Small intestine (tissue), 7 donors: ENCODE measurements around the gene CPSF7. TPM values are rescaled to one million over a fixed set of nuclear protein-coding genes. Genes with fewer than 3 reads are reported as not detected.

Experiments used
- DNase-seq, 2 donors: peaks; one replicate each; pipeline versions ENCODE4 v3.0.0 to v3.0.0-alpha.2; 2013
- FAIRE-seq: peaks from 2 replicates; lab custom pipeline; 2012; peaks lifted over from hg19 to GRCh38; lab: Jason Lieb, UNC
- H3K27ac ChIP-seq, 3 donors: one replicate each; pipeline ENCODE4 v1.5.1; 2013; ENCODE audit warnings: low read length in 2 of 3, mild to moderate bottlenecking in 2 of 3, control low read depth in 1 of 3, inconsistent platforms in 1 of 3, low read depth in 1 of 3, moderate library complexity in 1 of 3
- H3K27me3 ChIP-seq, 3 donors: one replicate each; pipeline ENCODE4 v1.6.1; 2013; ENCODE audit warnings: low read length in 3 of 3, inconsistent platforms in 1 of 3; ENCODE audit not compliant: control insufficient read depth in 3 of 3, insufficient read depth in 3 of 3
- H3K36me3 ChIP-seq, 3 donors: one replicate each; pipeline ENCODE4 v1.6.1; 2013; ENCODE audit warnings: low read length in 3 of 3, inconsistent platforms in 1 of 3, low read depth in 1 of 3, mild to moderate bottlenecking in 1 of 3, moderate library complexity in 1 of 3; ENCODE audit not compliant: control insufficient read depth in 3 of 3, insufficient read depth in 2 of 3
- H3K4me1 ChIP-seq, 3 donors: one replicate each; pipeline ENCODE4 v1.6.1; 2013; ENCODE audit warnings: low read length in 2 of 3, inconsistent platforms in 1 of 3, low read depth in 1 of 3, mild to moderate bottlenecking in 1 of 3, moderate library complexity in 1 of 3; ENCODE audit not compliant: control insufficient read depth in 3 of 3, insufficient read depth in 2 of 3
- H3K4me3 ChIP-seq, 3 donors: one replicate each; pipeline ENCODE4 v1.5.1; 2013; ENCODE audit warnings: low read length in 3 of 3, control low read depth in 1 of 3, inconsistent platforms in 1 of 3, low read depth in 1 of 3, mild to moderate bottlenecking in 1 of 3, moderate library complexity in 1 of 3
- H3K9me3 ChIP-seq, 2 donors: one replicate each; pipeline ENCODE4 v1.6.1; 2013; ENCODE audit warnings: low read depth in 1 of 2, low read length in 1 of 2; ENCODE audit not compliant: control insufficient read depth in 2 of 2, insufficient read depth in 1 of 2
- WGBS, 3 donors: extraction: QIAGEN DNeasy Blood & Tissue Kit; methylation state at CpG; one replicate each; pipeline ENCODE4 v1.1.7; 2013; 5-methylcytosine and 5-hydroxymethylcytosine counted together
- polyA plus RNA-seq, 4 donors: library from polyadenylated mRNA; stranded (reverse) in 3 of 4; unstranded in 1 of 4; fragments of 200-250 nt in 3 of 4; fragments of 120-200 nt in 1 of 4; gene quantifications; one replicate each; pipeline versions ENCODE4 v1.2.1 to v1.2.3, GENCODE V29; 2013
- donor health status: healthy with polysubstance abuse.
- donor health status: control.
- donor health status: control.
- donor health status: Bipolar disorder and iron deficiency.
- donor health status: healthy.

Gene CPSF7
- polyA plus RNA-seq, 4 donors: 30.3 to 91.3 (median 47.7) TPM

DNA sequence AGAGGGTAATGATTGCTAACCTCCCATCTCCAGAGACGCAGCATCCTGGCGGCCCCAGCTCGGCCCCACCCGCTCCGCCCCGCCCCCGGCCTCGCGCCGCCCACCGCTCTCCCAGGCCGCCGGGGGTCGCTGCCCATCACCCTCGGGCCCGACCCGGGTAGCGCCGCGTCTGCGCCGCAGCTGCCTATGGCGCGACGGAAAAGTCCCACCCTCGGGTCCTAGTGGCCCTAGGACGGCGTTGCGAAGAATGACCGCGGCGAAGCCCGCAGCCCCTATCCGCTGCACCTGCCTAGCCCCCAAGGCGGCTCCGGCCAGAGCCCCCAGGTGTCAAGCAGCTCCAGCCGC lies 457 bp downstream of the CPSF7 start:
- no peaks in the 10 kb centered on the region for H3K9me3 ChIP-seq
- peaks cover 2 to 12% (median 3%) of the 10 kb centered on the region in 3 donors for H3K4me1 ChIP-seq
- 0 to 1% (median 0%) methylated on average over 24 to 37 of the region's 37 CpGs for WGBS, 3 donors
- peaks cover 8 to 32% (median 13%) of the 10 kb centered on the region in 3 donors for H3K36me3 ChIP-seq
- no peaks in the 10 kb centered on the region for H3K27me3 ChIP-seq
- peak overlapping the region; percentile 89 to 98 (median 93) for H3K27ac ChIP-seq
- DNase-seq (peak in 1 of 2 donors; percentile 32), FAIRE-seq (no peak)
- peak overlapping the region; percentile 87 to 96 (median 89) for H3K4me3 ChIP-seq

DNA sequence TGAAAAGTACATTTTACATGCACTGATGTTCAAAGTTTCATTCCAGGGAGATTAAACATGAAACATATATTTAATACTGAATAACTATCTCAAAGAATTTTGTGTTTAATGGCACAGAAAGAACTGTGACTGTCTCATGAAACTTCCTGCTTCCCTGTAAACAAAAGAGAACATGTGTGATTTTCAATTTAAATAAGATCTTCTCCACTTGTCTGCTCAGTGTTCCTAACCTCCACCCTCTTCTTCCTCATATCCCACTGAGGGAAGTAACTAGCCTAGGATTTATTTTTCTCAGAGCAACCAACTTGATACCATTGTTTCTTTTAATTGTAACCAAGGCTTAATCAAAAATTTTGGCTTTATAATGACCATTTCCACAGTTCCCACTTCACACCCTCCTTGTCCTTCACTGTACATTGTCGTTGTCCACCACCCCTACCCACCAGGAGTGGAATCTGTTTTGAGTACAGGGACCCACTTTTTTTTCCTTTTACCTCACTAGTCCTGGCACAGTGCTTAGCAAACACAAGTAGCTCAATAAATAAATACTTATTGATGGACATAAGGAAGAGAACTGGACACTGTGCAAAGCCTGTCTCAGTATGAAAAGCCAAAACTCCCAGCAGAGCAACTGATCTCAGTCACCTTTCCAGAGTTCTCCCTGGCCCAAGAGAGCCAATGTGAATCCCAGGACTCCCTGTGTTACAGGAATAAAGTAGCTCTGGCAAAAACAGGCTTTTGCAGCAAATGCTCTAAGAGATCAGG lies 4.2 kb downstream of the CPSF7 start:
- peaks cover 16 to 44% (median 20%) of the 10 kb centered on the region in 3 donors for H3K36me3 ChIP-seq
- H3K27me3 ChIP-seq: no peaks in the 10 kb centered on the region
- H3K27ac ChIP-seq: no peak overlapping the region
- DNase-seq (no peak), FAIRE-seq (no peak)
- 86 to 94% (median 88%) methylated on average over 1 of the region's 1 CpG for WGBS, 3 donors
- H3K4me3 ChIP-seq: no peak overlapping the region
- no peaks in the 10 kb centered on the region for H3K9me3 ChIP-seq
- peaks cover 0 to 9% (median 0%) of the 10 kb centered on the region in 3 donors for H3K4me1 ChIP-seq

DNA sequence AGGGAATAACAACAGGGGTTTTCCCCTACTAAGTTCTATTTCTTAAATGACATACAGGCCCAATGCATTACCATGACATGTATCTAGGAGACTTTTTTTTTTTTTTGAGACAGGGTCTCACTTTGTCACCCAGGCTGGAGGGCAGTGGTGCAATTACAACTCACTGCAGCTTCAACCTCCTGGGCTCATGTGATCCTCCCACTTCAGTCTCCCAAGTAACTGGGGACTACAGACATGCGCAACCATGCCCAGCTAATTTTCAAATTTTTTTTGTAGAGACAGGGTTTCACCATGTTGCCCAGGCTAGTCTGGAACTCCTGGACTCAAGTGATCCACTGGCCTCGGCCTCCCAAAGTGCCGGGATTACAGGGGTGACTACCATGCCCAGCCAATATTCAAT lies 7.5 kb downstream of the CPSF7 start:
- H3K9me3 ChIP-seq: no peaks in the 10 kb centered on the region
- H3K27me3 ChIP-seq: no peaks in the 10 kb centered on the region
- 90 to 97% (median 96%) methylated on average over 3 of the region's 3 CpGs for WGBS, 3 donors
- H3K4me1 ChIP-seq: no peaks in the 10 kb centered on the region
- no peak overlapping the region for H3K4me3 ChIP-seq
- FAIRE-seq (no peak), DNase-seq (no peak)
- peaks cover 26 to 53% (median 33%) of the 10 kb centered on the region in 3 donors for H3K36me3 ChIP-seq
- H3K27ac ChIP-seq: no peak overlapping the region

DNA sequence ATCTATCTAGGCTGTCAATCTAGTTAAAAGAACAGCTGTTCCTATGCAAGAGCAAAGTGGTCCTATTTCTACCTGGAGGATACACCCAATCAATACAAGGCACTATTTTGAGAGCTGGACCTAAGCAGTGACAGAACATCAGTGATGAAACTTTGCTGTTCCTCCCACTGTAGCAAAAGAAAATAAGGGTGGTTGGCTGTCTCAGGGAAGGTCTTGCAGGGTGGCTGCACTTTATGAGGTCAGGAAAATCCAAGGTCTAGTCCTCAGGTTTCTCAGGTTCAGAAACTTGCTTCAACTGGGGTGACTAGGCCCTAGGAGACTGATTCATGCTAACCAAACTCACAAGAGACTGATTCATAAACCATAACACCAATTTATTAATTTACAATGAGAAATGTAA lies 11.6 kb downstream of the CPSF7 start:
- no peak overlapping the region for H3K4me3 ChIP-seq
- no peak overlapping the region for H3K27ac ChIP-seq
- no peaks in the 10 kb centered on the region for H3K27me3 ChIP-seq
- H3K9me3 ChIP-seq: no peaks in the 10 kb centered on the region
- FAIRE-seq (no peak), DNase-seq (no peak)
- H3K36me3 ChIP-seq: peaks cover 38 to 55% (median 41%) of the 10 kb centered on the region in 3 donors
- H3K4me1 ChIP-seq: no peaks in the 10 kb centered on the region

DNA sequence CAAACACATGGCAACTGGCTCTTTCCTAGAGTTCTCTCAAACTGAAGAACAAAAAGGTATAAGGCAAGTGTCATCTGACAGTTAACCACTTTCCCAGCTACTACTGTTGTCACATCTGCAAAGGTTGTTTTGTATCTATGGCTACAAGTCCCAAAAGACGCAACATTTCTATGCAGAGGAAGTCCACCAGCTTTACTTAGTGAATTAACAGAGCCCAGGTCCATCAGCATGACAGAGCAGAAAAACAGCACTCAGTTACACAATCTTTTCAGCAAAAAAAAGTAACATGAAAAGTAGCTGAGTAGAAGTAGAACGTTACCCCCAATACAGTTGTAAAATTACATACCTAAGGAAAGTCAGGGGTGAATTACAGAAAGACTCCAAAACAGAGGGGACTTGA lies 12.1 kb downstream of the CPSF7 start:
- WGBS, 3 donors: 58 to 63% (median 59%) methylated on average over 2 of the region's 2 CpGs
- peaks cover 37 to 55% (median 41%) of the 10 kb centered on the region in 3 donors for H3K36me3 ChIP-seq
- no peak overlapping the region for H3K4me3 ChIP-seq
- no peaks in the 10 kb centered on the region for H3K27me3 ChIP-seq
- no peaks in the 10 kb centered on the region for H3K9me3 ChIP-seq
- FAIRE-seq: no peak
- H3K27ac ChIP-seq: no peak overlapping the region
- DNase-seq: no peak
- H3K4me1 ChIP-seq: no peaks in the 10 kb centered on the region

- no peak overlapping the region for H3K4me3 ChIP-seq
- DNase-seq: no peak
- H3K36me3 ChIP-seq: peaks cover 37 to 53% (median 41%) of the 10 kb centered on the region in 3 donors
- WGBS, 3 donors: 80 to 82% (median 82%) methylated on average over 3 of the region's 3 CpGs
- H3K4me1 ChIP-seq: no peaks in the 10 kb centered on the region
- no peaks in the 10 kb centered on the region for H3K9me3 ChIP-seq
- no peak for FAIRE-seq
- H3K27ac ChIP-seq: no peak overlapping the region
- H3K27me3 ChIP-seq: no peaks in the 10 kb centered on the region
These were observed 12.8 kb downstream of the CPSF7 start for GRCh38 chr11:61416941-61417340.

GRCh38 chr11:61415381-61415780 lies 14.4 kb downstream of the CPSF7 start:
- no peak overlapping the region for H3K27ac ChIP-seq
- no peaks in the 10 kb centered on the region for H3K4me1 ChIP-seq
- 76 to 92% (median 87%) methylated on average over 6 of the region's 6 CpGs for WGBS, 3 donors
- no peak overlapping the region for H3K4me3 ChIP-seq
- no peaks in the 10 kb centered on the region for H3K27me3 ChIP-seq
- H3K9me3 ChIP-seq: no peaks in the 10 kb centered on the region
- no peak for DNase-seq
- peaks cover 39 to 56% (median 43%) of the 10 kb centered on the region in 3 donors for H3K36me3 ChIP-seq
- FAIRE-seq: no peak

- WGBS, 3 donors: 55 to 76% (median 59%) methylated on average over 2 of the region's 2 CpGs
- Histone ChIP-seq H3K27ac (no peak overlapping the region), H3K36me3 (peaks cover 38 to 56% (median 40%) of the 10 kb centered on the region in 3 donors), H3K27me3 (no peaks in the 10 kb centered on the region), H3K4me1 (no peaks in the 10 kb centered on the region), H3K9me3 (no peaks in the 10 kb centered on the region), H3K4me3 (no peak overlapping the region)
- no peak for FAIRE-seq
- no peak for DNase-seq
These were observed 15.2 kb downstream of the CPSF7 start for GRCh38 chr11:61414547-61414946.
